Sigmoid colon (tissue), 7 donors: ENCODE results near the gene BORCS8. TPM values are rescaled to one million over a fixed set of nuclear protein-coding genes. Genes with fewer than 3 reads are reported as not detected.
"Not testable (repeated sequence)": the region's sequence is repeated elsewhere in the genome, so short reads cannot be mapped to it uniquely, and the experiment has no call there.

Source experiments
- DNase-seq: peaks from one replicate; pipeline ENCODE4 v3.0.0-alpha.2; 2019
- H3K27ac ChIP-seq, 4 donors: fragments of 200-600 bp; sonication (generic); one replicate each; pipeline ENCODE4 v1.5.1; 2016 to 2019; ENCODE audit warnings: mild to moderate bottlenecking in 1 of 4
- H3K27me3 ChIP-seq, 3 donors: fragments of 200-600 bp; sonication (generic); one replicate each; pipeline ENCODE4 v1.5.1; 2019; ENCODE audit warnings: mild to moderate bottlenecking in 1 of 3
- H3K36me3 ChIP-seq, 4 donors: fragments of 200-600 bp; sonication (generic); one replicate each; pipeline ENCODE4 v1.5.1; 2016 to 2019
- H3K4me1 ChIP-seq, 4 donors: fragments of 200-600 bp; sonication (generic); one replicate each; pipeline ENCODE4 v1.5.1; 2017 to 2019
- H3K4me3 ChIP-seq, 4 donors: fragments of 200-600 bp; sonication (generic); one replicate each; pipeline ENCODE4 v1.5.1; 2017 to 2019; ENCODE audit warnings: mild to moderate bottlenecking in 2 of 4, moderate library complexity in 1 of 4
- H3K9me3 ChIP-seq, 4 donors: fragments of 200-600 bp in 3 of 4; sonication (generic) in 3 of 4; one replicate each; pipeline versions ENCODE4 v1.5.1 to v1.6.1; 2013 to 2019
- CTCF ChIP-seq, 4 experiments: fragments of 450-650 bp in 3 of 4; fragments of 200-600 bp in 1 of 4; IDR thresholded peaks; one replicate each; pipeline ENCODE4 v1.5.1; 2016 to 2019; ENCODE audit warnings: antibody characterized with exemption in 4 of 4, mild to moderate bottlenecking in 3 of 4, moderate library complexity in 2 of 4
- EP300 ChIP-seq, 4 donors: sonication (generic); formaldehyde crosslinking; IDR thresholded peaks; one replicate each; pipeline ENCODE4 v1.6.1; 2017; ENCODE audit warnings: antibody characterized with exemption in 4 of 4
- POLR2A ChIP-seq, 2 donors: fragments of 450-650 bp; IDR thresholded peaks; one replicate each; pipeline ENCODE4 v1.6.1; 2016; ENCODE audit warnings: antibody characterized with exemption in 2 of 2, mild to moderate bottlenecking in 2 of 2, moderate library complexity in 2 of 2
- POLR2AphosphoS5 ChIP-seq, 4 donors: sonication (generic); formaldehyde crosslinking; IDR thresholded peaks; one replicate each; pipeline ENCODE4 v1.6.1; 2017; ENCODE audit warnings: antibody characterized with exemption in 4 of 4
- WGBS, 2 donors: extraction: QIAGEN DNeasy Blood & Tissue Kit; methylation state at CpG; one replicate each; pipeline ENCODE4 v1.1.7; 2013; 5-methylcytosine and 5-hydroxymethylcytosine counted together
- intact Hi-C: fragments of 100-400 bp; cut with DNase I; formaldehyde crosslinking; loops from one replicate; pipeline ENCODE4 v1.15.1; 2023
- polyA plus RNA-seq, 3 donors: library from polyadenylated mRNA; stranded (reverse); fragments of 200-250 nt; gene quantifications; one replicate each; pipeline ENCODE4 v1.2.3, GENCODE V29; 2013
- total RNA-seq, 4 donors: library from RNA; depleted of rRNA; stranded (reverse); fragments of >200 nt; gene quantifications; one replicate each; pipeline ENCODE4 v1.1.0, GENCODE V29; 2016
- donor health status: healthy with polysubstance abuse.
- donor health status: Bipolar disorder and iron deficiency.
- donor health status: healthy.

The BORCS8 gene
- total and polyA plus RNA-seq, 7 donors = 9.3 to 39.3 (median 16.9) TPM

- H3K27ac ChIP-seq = no peak overlapping the region
- H3K9me3 ChIP-seq = no peaks in the 10 kb centered on the region
- no peaks in the 10 kb centered on the region for H3K4me1 ChIP-seq
- peaks cover 6 to 55% (median 11%) of the 10 kb centered on the region in 4 donors for H3K36me3 ChIP-seq
- intact Hi-C loops = loop anchor here (5.0 kb wide), 1 partner anchor 35 kb away; no protein-coding TSS in a partner anchor
- no peak for DNase-seq
- no peaks in the 10 kb centered on the region for H3K27me3 ChIP-seq
- no peak for TF ChIP-seq POLR2A (IDR thresholded peaks at IDR 0.05)
- TF ChIP-seq CTCF (IDR thresholded peaks at IDR 0.05) = no peak
- no peak for TF ChIP-seq EP300 (IDR thresholded peaks at IDR 0.05)
- no peak for TF ChIP-seq POLR2AphosphoS5 (IDR thresholded peaks at IDR 0.05)
- H3K4me3 ChIP-seq = no peak overlapping the region
- 88 to 89% methylated on average over 8 of the region's 8 CpGs for WGBS, 2 donors
These were observed 15.0 kb downstream of the BORCS8 start for GRCh38 chr19:19176950-19177349.

GRCh38 chr19:19173243-19173642 is 18.7 kb downstream of the BORCS8 start:
- peaks cover 0 to 11% (median 10%) of the 10 kb centered on the region in 4 donors for H3K4me1 ChIP-seq
- H3K36me3 ChIP-seq = peaks cover 0 to 20% (median 3%) of the 10 kb centered on the region in 4 donors
- H3K27ac ChIP-seq, H3K4me3 ChIP-seq, DNase-seq, H3K9me3 ChIP-seq, intact Hi-C loops: not testable (repeated sequence)
- H3K27me3 ChIP-seq = peaks cover 0 to 23% (median 13%) of the 10 kb centered on the region in 3 donors
- 92% methylated on average over 5 of the region's 5 CpGs for WGBS, 2 donors

- Histone ChIP-seq H3K27ac (no peak overlapping the region), H3K9me3 (no peaks in the 10 kb centered on the region), H3K4me1 (peaks cover 0 to 11% (median 10%) of the 10 kb centered on the region in 4 donors), H3K4me3 (no peak overlapping the region), H3K36me3 (peaks cover 0 to 14% (median 1%) of the 10 kb centered on the region in 4 donors), H3K27me3 (peaks cover 0 to 23% (median 13%) of the 10 kb centered on the region in 3 donors)
- TF ChIP-seq EP300 (IDR thresholded peaks at IDR 0.05) = no peak
- no peak for TF ChIP-seq CTCF (IDR thresholded peaks at IDR 0.05)
- no peak for TF ChIP-seq POLR2A (IDR thresholded peaks at IDR 0.05)
- TF ChIP-seq POLR2AphosphoS5 (IDR thresholded peaks at IDR 0.05) = no peak
- no peak for DNase-seq
- intact Hi-C loops = no loop called here
- WGBS, 2 donors = 58 to 67% methylated on average over 8 of the region's 8 CpGs
These were observed 20.0 kb downstream of the BORCS8 start for GRCh38 chr19:19171821-19172532.

GRCh38 chr19:19170873-19171672 is 20.9 kb downstream of the BORCS8 start:
- 89% methylated on average over 6 of the region's 6 CpGs for WGBS, 2 donors
- peaks cover 0 to 6% (median 0%) of the 10 kb centered on the region in 4 donors for H3K36me3 ChIP-seq
- peaks cover 0 to 23% (median 13%) of the 10 kb centered on the region in 3 donors for H3K27me3 ChIP-seq
- no peak for DNase-seq
- no peak for TF ChIP-seq POLR2A (IDR thresholded peaks at IDR 0.05)
- TF ChIP-seq POLR2AphosphoS5 (IDR thresholded peaks at IDR 0.05) = no peak
- TF ChIP-seq EP300 (IDR thresholded peaks at IDR 0.05) = no peak
- TF ChIP-seq CTCF (IDR thresholded peaks at IDR 0.05) = no peak
- intact Hi-C loops = no loop called here
- no peaks in the 10 kb centered on the region for H3K9me3 ChIP-seq
- peaks cover 0 to 11% (median 10%) of the 10 kb centered on the region in 4 donors for H3K4me1 ChIP-seq
- H3K4me3 ChIP-seq = no peak overlapping the region
- no peak overlapping the region for H3K27ac ChIP-seq
